ENCODE data around the gene MMP20. TPM values are rescaled to one million over a fixed set of nuclear protein-coding genes. Genes with fewer than 3 reads are reported as not detected.
A peak's percentile ranks its signal among the peaks of the same experiment; 100 is the strongest.

Gene MMP20
- total RNA-seq, 4 donors from 2014 or later, result not detected

DNA sequence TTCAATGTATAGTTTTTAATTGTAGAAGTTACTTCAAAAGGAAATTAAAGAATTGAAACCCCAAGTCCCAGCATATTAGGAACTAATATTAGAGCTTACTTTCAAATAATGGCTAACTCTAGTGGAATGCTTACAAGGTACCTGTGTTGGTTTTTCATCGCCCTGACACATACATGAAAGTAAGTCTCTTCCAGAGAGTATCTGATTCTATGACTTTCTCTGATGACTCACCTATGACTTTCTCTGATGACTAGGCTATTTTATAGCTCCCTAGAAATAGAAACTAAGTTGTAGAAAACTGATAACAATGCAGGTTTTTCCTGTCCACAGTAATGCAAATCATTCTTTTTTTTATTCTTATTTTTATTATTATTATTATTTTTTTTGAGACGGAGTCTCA is 61.0 kb downstream of the MMP20 start:
- H3K4me1 ChIP-seq, result peaks cover 0 to 19% (median 7%) of the 10 kb centered on the region in 4 donors
- DNase-seq (ENCODE audit: extremely low spot score), result no peak
- H3K27me3 ChIP-seq, result no peaks in the 10 kb centered on the region
- no peaks in the 10 kb centered on the region for H3K36me3 ChIP-seq
- H3K4me3 ChIP-seq, result no peak overlapping the region
- H3K9me3 ChIP-seq, result peaks cover 0 to 5% (median 0%) of the 10 kb centered on the region in 4 donors
- 68% methylated on average over 2 of the region's 2 CpGs for WGBS
- intact Hi-C loops (cut with DNase I), result no loop called here
- no peak overlapping the region for H3K27ac ChIP-seq (replicated peaks in 1 of 4)
- no peak for TF ChIP-seq POLR2AphosphoS5 (IDR thresholded peaks at IDR 0.05)
- TF ChIP-seq EP300 (IDR thresholded peaks at IDR 0.05), result no peak

DNA sequence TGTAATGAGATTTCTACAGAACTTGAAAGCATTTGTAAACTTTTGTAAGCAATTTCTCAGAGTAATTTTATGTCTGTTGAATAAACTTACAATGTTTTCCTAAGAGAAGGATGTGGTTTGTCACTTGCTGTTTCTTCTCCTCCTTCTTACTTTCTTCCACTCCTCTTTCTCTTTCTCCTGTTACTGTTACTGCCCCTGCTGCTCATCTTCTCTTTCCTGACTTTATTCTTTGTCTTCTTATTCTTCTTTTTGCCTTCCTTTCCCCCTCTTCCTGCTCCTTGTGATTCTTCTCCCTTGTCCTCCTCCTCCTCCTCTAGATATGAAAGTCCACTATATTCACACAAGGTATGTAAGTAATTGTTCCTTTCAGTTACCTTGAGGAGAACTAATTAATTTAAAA is 63.5 kb downstream of the MMP20 start:
- TF ChIP-seq, protein P1, sequence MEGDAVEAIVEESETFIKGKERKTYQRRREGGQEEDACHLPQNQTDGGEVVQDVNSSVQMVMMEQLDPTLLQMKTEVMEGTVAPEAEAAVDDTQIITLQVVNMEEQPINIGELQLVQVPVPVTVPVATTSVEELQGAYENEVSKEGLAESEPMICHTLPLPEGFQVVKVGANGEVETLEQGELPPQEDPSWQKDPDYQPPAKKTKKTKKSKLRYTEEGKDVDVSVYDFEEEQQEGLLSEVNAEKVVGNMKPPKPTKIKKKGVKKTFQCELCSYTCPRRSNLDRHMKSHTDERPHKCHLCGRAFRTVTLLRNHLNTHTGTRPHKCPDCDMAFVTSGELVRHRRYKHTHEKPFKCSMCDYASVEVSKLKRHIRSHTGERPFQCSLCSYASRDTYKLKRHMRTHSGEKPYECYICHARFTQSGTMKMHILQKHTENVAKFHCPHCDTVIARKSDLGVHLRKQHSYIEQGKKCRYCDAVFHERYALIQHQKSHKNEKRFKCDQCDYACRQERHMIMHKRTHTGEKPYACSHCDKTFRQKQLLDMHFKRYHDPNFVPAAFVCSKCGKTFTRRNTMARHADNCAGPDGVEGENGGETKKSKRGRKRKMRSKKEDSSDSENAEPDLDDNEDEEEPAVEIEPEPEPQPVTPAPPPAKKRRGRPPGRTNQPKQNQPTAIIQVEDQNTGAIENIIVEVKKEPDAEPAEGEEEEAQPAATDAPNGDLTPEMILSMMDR (IDR thresholded peaks at IDR 0.05), result no peak
- TF ChIP-seq POLR2AphosphoS5 (IDR thresholded peaks at IDR 0.05) (no peak), POLR2A (IDR thresholded peaks at IDR 0.05; ENCODE audit: low read depth) (no peak), EP300 (IDR thresholded peaks at IDR 0.05) (no peak)
- Histone ChIP-seq H3K27me3 (no peaks in the 10 kb centered on the region), H3K4me3 (no peak overlapping the region), H3K36me3 (no peaks in the 10 kb centered on the region), H3K4me1 (peaks cover 0 to 19% (median 7%) of the 10 kb centered on the region in 4 donors), H3K9me3 (peaks cover 0 to 4% (median 0%) of the 10 kb centered on the region in 4 donors), H3K27ac (replicated peaks in 1 of 4) (no peak overlapping the region)
- intact Hi-C loops (cut with DNase I), result no loop called here
- DNase-seq (ENCODE audit: extremely low spot score), result no peak

DNA sequence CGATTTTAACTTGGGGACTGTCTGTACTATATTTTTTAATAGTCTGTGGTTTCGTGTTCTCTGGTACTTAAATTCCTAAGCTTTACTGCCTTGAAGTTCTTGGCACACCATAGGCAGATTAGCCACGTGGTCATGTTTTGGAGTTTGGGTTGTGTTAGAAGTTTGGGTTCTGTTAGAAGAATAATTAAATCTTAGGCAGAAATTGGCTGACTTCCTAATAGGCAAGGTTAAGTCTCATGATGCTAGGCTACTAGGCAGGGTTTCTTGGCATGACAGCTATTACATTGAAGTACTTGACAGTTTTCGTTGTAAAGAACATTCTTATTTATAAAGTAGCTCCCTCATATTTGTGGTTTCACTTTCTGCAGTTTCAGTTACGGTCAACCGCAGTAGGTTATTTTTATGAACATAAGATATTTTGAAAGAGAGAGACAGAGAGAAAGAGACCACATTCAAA is 64.5 kb downstream of the MMP20 start:
- H3K4me3 ChIP-seq, result peak overlapping the region; percentile 27 to 54 (median 43)
- no peaks in the 10 kb centered on the region for H3K9me3 ChIP-seq
- intact Hi-C loops (cut with DNase I), result no loop called here
- 30% methylated on average over 6 of the region's 6 CpGs for WGBS
- peaks cover 0 to 19% (median 7%) of the 10 kb centered on the region in 4 donors for H3K4me1 ChIP-seq
- TF ChIP-seq POLR2A (IDR thresholded peaks at IDR 0.05; ENCODE audit: low read depth) (no peak), POLR2AphosphoS5 (IDR thresholded peaks at IDR 0.05) (no peak), EP300 (IDR thresholded peaks at IDR 0.05) (no peak)
- TF ChIP-seq, protein P1 (IDR thresholded peaks at IDR 0.05), result no peak
- H3K27me3 ChIP-seq, result no peaks in the 10 kb centered on the region
- no peaks in the 10 kb centered on the region for H3K36me3 ChIP-seq
- H3K27ac ChIP-seq (replicated peaks in 1 of 4), result peak overlapping the region; percentile 11 to 62 (median 40)
- DNase-seq (ENCODE audit: extremely low spot score), result no peak

DNA sequence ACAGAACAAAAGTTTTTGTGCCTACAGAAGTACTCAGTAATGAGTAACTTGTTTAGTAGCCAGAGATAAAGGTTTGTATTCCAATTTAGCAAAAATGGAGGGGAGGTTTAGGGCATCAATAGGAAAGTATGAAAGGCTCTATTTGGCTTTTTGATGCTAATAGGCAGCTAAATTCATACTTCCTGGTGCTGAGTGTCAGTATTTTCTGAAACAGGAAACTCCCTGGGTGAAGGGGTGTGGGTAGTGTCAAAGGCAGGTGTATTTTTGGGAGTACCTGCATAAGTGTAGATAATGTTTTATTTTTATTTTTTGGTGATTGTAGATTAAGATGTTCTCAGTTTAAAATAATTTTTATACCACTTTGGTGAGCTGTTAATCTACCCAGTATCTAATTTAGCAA is 65.3 kb downstream of the MMP20 start:
- intact Hi-C loops (cut with DNase I), result no loop called here
- Histone ChIP-seq H3K27ac (replicated peaks in 1 of 4) (peak overlapping the region in 1 of 4 donors; percentile 62), H3K4me3 (peak overlapping the region in 1 of 4 donors; percentile 45), H3K27me3 (no peaks in the 10 kb centered on the region), H3K36me3 (no peaks in the 10 kb centered on the region), H3K4me1 (peaks cover 0 to 19% (median 7%) of the 10 kb centered on the region in 4 donors), H3K9me3 (no peaks in the 10 kb centered on the region)
- TF ChIP-seq EP300 (IDR thresholded peaks at IDR 0.05) (no peak), POLR2A (IDR thresholded peaks at IDR 0.05; ENCODE audit: low read depth) (no peak), POLR2AphosphoS5 (IDR thresholded peaks at IDR 0.05) (no peak)
- TF ChIP-seq, protein P1 (IDR thresholded peaks at IDR 0.05), result no peak
- DNase-seq (ENCODE audit: extremely low spot score), result no peak

DNA sequence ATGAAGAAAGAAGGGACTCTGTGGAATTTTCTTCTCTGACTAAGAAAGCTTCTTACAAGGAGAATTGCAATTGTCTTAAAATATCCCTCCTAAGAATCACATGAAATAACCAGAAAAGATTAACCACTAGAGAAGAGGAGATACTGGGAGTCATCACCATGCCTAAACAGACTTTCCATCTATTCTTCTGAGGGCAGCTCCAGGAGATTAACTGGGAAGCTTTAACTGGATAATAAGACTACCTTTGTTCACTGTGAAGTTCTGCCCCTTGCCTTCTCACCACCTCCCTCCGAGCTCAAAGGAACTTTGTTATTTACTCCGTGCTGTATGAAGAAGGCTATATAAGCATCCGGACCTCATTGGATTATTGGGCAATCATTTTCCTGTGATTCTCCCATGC is 70.0 kb downstream of the MMP20 start:
- TF ChIP-seq POLR2A (IDR thresholded peaks at IDR 0.05; ENCODE audit: low read depth) (no peak), EP300 (IDR thresholded peaks at IDR 0.05) (no peak), POLR2AphosphoS5 (IDR thresholded peaks at IDR 0.05) (no peak)
- intact Hi-C loops (cut with DNase I), result no loop called here
- Histone ChIP-seq H3K9me3 (no peaks in the 10 kb centered on the region), H3K36me3 (no peaks in the 10 kb centered on the region), H3K27me3 (no peaks in the 10 kb centered on the region), H3K27ac (replicated peaks in 1 of 4) (no peak overlapping the region), H3K4me1 (peaks cover 0 to 5% (median 4%) of the 10 kb centered on the region in 4 donors), H3K4me3 (no peak overlapping the region)
- no peak for DNase-seq (ENCODE audit: extremely low spot score)
- WGBS, result 83% methylated on average over 3 of the region's 3 CpGs

DNA sequence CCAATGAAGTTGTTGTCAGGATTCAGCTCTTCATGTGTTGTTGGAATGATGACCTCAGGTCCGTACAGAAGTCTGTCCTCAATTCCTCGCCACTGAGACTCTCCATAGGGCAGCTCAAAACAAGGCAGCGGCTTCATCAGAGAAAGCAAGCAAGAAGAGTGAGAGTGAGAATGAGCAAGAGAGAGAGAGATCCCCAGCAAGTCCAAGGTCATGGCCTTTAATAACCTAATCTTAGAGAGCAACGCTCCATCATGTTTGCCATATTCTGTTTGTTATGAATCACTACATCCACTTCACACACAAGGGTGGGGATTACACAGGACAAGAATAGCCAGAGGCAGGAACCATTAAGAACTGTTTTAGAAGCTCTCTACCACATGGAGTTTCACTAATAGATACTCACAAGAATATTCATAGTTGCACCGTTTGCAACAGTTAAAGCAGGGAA is 71.3 kb downstream of the MMP20 start:
- no peaks in the 10 kb centered on the region for H3K27me3 ChIP-seq
- no peaks in the 10 kb centered on the region for H3K36me3 ChIP-seq
- TF ChIP-seq EP300 (IDR thresholded peaks at IDR 0.05) (no peak), POLR2AphosphoS5 (IDR thresholded peaks at IDR 0.05) (no peak)
- TF ChIP-seq, protein P1 (IDR thresholded peaks at IDR 0.05), result no peak
- H3K9me3 ChIP-seq, result no peaks in the 10 kb centered on the region
- H3K4me3 ChIP-seq, result no peak overlapping the region
- no peaks in the 10 kb centered on the region for H3K4me1 ChIP-seq
- WGBS, result 93% methylated on average over 4 of the region's 5 CpGs
- H3K27ac ChIP-seq (replicated peaks in 1 of 4), result no peak overlapping the region
- no peak for DNase-seq (ENCODE audit: extremely low spot score)
- intact Hi-C loops (cut with DNase I), result no loop called here

Data from esophagus muscularis mucosa (tissue), 4 donors.